HG03575 (cell line): ENCODE results near the gene THRAP3.

Experiments
- ATAC-seq: cut with Tn5 transposase; IDR thresholded peaks from one replicate; pipeline ENCODE4 v1.9.1; 2021; ENCODE audit not compliant: unreplicated experiment, insufficient number of reproducible peaks, low FRiP score; ENCODE audit errors: extremely low read depth

Gene THRAP3

DNA sequence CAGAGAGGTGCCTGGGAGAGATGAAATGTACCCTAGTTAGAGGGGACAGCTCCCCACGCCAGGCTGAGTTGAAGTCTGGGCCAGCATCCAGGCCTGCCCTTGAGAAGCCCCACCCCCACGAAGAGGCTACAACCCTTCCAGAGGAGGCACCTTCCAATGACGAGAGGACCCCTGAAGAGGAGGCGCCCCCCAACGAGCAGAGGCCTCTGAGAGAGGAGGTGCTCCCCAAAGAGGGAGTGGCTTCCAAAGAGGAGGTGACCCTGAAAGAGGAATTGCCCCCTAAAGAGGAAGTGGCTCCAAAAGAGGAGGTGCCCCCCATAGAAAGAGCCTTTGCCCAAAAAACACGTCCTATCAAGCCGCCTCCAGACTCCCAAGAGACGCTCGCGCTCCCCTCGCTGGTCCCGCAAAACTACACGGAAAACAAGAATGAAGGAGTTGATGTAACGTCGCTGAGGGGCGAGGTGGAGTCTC is 96.1 kb downstream of the THRAP3 start:
- no peak for ATAC-seq

DNA sequence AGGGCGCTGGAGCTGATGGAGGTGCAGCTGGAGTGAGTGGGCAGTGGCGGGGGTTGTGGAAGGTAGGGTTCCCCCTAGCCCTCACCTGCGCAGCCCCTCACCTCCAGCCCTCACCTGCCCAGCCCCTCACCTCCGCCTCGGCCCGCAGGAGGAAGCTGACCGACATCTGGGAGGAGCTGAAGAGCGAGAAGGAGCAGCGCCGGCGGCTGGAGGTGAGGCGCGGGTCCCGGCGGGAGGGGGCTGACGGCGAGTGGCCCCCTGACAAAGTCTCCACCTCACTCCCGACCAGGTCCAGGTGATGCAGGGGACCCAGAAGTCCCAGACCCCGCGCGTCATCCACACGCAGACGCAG is 96.5 kb downstream of the THRAP3 start:
- ATAC-seq = no peak

DNA sequence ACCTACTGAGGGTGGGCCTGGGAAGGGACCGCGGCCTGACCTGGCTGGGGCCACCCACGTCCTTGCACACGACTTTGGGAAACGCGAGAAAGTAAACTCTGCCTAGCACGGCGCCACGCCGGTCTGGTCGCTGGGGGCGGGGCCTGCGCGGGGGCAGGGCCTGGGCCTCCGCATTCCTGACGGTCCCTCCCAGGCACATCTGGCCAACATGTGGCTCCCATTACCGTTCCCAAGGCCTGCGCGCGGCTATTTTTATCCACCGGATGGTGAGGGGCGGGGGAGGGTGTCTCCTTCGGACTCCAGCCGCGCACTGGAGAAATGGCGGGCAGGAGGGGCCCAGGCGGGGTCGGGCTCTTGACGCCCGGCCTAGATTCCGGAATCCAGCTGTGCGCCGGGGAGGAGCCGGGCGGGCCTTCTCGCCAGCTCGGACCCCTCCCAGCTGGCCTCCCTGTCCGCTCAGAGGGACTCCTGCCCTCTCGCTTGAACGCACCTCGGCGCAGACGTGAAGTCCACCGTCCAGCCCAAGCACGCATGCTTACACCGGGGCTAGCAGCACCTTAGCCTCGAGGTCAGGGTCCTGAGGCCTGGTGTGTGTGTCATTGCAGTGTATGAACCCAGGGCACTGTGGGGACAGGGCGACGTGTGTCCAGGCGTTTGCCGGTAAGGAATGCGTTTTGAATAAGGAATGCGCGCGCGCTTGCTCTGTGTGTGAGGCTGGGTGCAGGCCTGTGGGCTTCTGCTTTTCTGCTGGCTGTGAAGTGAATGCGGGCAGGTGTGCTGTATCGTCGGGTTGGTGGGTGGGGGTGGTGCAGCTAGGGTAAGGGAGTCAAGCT is 97.1 kb downstream of the THRAP3 start:
- ATAC-seq = no peak

DNA sequence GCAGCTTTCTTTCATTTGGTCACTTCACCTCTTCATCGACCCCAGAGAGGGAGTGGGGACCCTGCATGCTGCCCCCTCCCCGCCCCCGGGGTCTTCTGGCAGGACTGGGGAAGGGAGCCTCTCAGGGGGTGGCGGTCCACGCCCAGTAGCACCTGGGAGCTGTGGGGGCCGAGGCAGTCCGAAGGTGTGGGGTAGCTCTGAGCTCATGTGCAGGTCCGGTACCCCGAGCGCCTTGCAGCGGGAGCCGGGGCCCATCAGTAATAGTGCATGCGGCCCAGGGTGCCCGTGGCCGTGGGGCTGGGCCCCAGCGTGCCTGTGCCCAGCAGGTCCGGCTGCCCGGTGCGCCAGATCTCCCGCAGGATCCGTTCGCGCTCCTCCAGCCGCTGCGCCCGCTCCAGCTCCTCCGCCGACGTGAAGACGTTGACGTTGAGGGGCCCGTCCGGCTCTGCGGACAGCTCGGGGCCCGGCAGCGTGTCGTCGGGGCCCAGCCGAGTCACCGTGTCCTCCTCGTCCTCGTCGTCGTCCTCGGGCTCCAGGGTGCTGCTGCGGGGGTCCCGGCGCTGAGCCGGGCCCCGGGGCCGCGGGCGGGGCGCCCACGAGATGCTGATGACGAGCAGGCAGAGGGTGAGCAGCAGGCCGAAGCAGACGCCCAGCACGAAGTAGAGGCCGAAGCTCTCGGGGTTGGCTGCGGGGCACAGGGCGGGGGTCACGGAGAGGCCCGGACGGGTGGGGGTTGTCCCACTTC is 98.0 kb downstream of the THRAP3 start:
- ATAC-seq = no peak

DNA sequence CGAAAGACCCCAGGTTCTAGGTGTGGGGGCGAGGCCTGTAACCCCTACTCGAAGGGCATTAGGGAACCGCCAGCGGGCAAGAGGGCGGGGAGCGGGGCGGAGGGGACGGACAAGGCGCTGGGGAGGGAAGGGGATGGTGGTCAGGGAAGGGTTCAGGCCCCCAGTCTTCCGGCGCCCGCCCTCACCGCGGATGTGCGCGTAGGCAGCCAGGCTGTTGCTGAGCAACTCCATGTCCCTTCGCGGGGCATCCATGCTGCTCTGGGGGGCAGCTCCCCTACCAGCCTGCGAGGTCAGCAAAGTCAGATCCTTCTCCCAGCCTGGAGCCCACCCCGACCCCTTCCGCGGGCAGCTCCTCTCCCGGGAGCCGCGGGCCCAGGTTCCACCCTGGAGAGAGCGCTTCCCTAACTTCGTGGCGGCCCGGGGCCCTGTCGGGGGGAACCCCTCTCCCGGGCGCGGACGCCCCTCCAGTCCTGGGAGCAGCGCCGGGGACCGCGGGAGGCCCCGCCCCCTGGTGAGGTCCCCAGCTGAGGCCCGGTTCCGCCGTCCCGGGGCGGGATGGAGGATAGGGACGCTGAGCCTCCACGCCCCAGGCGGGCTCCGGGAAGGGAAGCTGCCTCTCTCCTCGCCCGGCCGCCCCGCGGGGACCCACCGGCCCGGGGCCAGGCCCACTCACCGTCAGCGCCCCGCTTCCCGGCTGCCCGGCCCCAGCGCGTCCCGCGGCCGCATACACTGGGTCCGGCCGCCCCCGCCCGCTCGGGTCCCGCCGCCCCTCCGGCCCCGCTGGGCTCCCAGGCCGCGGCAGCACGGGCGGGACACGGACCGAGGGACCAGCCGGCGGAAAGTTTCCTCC is 98.8 kb downstream of the THRAP3 start:
- ATAC-seq = no peak

DNA sequence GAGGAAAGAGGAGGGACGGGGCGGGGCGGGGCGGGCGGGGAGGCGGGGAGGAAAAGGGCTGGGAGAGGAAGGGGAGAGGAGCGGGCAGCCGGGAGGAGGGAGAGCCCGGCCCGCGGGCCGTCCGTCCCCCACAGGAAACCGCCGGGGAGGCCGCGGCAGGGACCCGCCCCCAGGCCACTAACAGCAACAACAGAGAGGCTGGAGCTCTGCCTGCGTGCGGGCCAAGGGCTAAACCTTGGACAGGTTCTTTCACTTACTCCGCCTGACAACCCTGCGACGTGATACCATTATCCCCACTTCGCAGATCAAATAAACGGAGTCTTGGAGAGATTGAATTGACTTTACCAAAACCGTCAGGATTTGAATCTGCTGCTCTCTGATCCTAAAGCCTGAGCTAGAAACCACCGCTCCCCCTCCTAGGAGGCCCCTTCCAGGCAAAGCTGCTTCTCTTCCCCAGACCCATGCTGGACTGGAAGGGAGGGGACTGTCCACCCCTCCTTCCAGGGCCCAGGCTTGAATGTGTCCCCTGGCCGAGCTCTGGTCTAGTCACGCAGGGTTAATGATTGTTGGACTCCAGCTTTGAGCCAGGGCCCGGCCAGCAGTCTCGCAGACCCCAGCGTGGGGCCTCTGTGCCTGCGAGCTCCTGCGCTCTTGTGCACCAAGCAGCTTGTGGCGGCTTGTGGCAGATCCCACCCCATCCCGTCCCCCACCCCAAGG is 99.6 kb downstream of the THRAP3 start, which contains the start of gene EVA1B:
EVA1B (minus strand) TSS at position 10 of the 717 bp plus-strand sequence. CDS start 608 bp downstream, outside the sequence.
- ATAC-seq = no peak

DNA sequence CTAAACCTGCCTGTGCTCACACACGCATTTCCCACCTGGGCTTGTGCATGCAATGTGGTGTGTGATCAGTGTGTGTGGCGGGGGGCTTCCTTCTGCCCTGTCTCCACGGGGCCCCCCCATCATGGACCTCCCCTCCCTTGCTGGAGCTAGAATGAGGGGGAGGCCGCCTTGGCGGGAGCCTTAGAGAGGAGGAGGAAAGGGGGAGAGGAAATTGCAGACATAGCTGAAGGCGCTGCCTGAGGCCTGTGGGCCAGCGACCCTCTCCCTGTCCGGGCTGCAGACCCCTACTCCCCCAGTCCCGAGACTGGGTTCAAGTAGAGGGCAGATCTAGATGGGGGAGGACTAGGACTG is 100.1 kb downstream of the THRAP3 start:
- no peak for ATAC-seq

DNA sequence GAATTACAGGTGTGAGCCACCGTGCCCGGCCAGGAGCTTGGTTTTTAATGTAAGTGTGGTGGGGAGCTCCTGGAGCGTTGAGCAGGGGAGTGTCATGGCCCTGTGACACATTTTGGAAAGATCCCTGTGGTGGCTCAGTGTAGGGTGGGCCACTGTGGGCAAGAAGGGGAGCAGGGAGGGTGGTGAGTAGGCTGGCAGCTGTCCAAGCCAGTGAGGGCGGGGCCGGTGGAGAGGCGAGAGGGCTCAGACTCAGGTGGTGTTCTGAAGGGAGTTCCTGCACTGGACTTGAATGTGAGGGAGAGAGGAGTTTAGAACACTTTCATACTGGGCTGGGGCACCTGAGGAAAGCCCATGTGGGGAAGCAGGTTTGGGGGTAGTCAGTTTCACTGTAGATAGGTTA is 102.3 kb downstream of the THRAP3 start:
- ATAC-seq = no peak

DNA sequence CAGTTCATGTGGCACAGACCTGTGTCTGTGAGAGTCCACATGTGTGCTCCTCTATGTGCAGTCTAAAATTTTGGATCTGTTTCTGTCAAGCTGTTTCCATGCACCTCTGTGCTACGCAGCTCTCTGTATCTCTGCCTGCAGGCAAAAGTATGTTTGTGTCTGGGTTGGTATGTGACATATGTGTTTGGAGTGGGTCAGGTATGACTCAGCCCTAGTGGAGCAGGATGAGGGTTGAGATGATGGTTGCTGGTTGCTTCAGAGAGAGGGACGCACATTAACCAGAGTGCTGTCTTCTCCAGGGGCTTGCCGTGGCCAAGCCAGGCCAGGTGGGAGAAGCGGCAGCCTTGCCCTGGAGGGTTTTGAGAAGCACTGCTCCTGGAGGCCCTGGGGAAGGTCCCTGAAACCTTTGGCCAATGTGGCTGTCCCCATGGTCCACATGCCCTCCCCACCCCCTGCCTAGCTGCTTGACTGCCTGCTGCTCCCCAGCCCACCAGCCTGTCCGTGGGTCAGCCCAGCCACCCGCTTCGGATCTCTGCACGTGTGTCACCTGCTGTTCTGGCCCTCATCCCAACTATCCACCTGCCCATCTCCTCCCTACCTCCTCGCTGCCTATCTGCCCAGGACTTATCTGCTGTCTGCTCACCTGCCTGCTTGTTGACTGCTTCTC is 103.3 kb downstream of the THRAP3 start:
- no peak for ATAC-seq

DNA sequence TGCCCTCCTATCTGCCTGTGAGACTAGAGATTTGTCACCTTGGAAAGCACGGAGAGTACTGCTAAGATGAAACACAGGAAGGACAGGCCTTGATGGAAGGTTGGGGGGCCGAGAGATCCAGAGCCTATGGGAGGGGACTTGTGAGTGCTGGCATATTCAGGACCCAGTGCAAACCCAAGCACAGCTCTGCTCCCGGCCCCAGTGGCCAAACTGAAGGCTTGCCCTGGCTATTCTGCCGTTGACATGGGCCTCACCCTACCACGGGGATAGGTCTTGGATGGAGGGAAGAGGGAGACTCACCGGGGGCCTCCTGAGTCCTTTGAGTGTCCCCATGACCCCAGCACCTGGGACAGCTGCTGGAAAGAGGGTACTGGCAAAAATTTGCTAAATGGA is 103.8 kb downstream of the THRAP3 start:
- ATAC-seq = no peak

DNA sequence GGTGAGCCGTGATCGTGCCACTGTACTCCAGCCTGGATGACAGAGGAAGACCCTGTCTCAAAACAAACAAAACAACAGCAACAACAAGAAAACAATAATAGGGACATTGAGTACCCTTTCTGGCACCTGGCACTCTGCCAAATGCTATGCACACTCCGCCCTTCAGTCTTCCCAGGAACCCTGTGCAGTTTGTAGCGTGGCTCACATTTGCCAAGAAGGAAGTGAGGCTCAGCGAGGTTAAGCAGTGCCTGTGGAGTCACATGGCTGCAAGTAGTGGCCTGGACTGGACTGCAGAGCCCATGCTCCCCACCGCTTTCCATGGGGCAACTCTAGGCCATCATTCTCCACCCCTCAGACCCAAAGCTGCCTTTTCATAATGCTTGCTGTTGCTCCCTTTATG is 104.5 kb downstream of the THRAP3 start:
- no peak for ATAC-seq

DNA sequence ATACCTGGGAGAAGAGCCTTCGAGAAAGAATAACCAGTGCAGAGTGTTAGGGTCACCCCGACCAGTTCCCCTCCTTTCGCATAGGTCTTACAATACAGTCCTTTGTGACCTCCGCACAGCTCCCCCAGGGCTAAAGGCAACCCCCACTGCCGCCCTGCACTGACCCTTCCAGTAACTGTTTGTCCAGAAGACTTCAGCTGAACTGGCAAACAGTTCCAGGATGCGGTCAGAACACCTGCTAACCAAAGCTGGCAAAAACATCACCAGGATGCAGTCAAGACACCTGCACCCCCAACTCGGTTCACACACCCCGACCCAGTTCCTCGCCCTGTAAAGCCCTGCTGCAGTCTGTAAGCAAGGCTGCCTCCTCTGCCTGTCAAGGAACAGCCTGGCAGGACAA is 105.6 kb downstream of the THRAP3 start:
- ATAC-seq = no peak

DNA sequence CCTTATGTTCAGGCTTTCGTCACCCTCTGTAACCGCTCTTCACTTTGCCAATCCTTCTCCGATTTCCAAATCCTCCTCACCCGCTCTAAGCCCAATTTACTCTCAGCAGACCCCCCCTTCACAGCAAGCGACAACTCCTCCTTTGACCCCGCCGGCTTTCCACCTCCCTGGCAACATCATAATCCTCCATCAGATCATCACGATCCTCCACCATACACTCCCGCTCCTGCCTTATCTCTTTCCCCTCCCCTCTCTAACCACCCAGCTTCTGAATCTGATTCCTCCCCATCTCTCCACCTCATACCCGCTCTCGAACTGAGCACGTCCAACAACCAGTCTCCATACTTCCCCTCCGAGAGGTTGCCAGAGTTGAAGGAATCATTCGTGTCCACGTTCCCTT is 106.7 kb downstream of the THRAP3 start:
- no peak for ATAC-seq

DNA sequence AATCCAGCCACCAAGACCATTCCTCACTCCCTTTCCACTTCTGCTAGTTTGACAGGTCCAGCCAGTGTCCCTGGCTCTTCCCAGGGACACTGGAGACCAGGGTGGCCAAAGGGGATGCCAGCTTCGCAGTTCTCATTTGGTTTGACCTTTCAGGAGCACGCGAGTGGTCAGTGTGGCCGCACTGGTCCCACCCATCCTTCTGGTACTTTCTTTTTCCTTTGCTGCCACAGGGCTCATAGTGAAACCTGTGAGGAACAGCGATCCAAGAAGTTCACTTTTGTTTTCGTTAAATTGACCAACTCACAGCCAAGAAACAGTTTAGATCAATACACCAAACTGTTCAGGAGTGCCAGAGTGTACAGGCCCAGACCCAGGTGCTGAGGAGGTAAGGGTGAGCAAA is 113.6 kb downstream of the THRAP3 start:
- no peak for ATAC-seq

DNA sequence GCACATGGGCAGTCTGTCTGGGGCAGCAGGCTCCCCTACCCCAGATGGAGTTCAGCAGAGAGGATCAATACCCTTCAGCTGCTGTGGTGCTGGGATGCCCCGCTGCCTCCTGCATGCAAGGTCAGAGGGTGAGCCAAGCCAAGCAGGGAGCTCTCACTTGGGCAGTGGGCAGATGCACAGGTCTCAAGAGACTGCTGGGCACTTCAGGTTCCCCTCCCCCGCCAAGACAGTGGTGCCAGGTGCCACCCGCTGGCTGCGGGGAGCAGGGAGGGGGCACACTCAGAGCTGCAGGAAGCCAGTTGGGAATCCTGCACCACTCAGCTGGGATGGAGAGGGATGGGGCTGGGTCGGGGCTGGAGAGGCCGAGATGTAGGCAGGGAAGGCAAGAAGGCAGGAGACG is 115.0 kb downstream of the THRAP3 start:
- ATAC-seq = no peak

DNA sequence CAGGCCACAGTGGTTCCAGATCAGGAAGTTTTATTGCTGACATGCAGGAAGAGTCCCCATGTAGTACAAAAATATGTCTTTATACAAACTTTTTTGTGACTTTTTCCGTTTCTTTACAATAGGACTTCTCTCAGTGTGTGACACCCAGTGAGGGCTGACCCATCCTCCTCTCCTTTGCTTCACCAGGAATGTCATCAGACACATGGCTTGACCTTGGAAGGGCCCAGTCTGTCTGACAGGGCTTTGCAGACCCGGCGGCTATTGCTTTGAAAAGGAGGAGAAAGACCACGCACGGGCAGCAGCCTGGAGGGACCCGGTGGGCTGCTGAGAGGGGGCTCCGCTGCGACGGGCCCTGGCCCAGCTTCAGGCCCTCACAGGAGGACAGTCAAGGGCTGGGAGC is 115.4 kb downstream of the THRAP3 start:
- ATAC-seq = no peak

DNA sequence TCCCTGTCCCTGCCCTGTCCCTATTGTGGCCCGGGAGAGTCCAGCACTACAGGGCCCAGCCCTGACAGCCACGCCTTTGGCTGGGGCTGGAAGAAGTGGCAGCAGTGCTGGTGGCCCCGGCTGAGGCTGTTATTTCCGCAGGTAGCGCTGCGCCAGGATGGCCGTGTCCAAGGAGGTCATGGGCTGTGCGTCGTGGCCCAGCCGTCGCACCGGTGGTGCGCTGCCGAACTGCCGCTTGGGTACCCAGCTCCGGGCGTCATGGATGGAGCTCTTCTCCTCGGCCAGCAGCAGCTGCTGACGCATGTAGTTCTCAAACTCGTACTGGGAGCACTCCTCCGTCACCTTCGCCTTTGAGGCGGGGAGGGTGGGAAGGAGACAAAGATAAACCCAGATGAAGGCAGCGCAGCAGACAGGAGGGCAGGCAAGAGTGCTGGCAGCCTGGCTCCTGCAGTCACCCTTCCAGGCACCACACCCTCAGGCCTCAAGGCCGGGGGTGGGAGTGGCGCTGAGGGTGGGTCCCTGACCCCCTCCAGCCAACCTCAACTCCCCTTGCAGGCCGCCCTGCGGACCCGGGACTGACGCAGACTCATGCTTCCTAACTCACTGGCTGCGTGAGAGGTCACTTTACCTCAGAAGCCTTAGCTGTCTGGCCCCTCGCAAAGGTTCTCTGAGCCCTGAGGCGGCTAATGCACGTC is 117.5 kb downstream of the THRAP3 start:
- ATAC-seq = no peak
